ENCODE data around the gene TMEM42.

- peak; percentile 38 to 84 (median 66) for TF ChIP-seq CTCF (IDR thresholded peaks at IDR 0.05)
- TF ChIP-seq POLR2A (IDR thresholded peaks at IDR 0.05) = no peak
Measured at GRCh38 chr3:44913868-44914468, 52.3 kb downstream of the TMEM42 start.
